ENCODE data around the gene CXCL14.

GRCh38 chr5:135625961-135626360 lies 47.2 kb upstream of the CXCL14 start:
- TF ChIP-seq POLR2AphosphoS5 (IDR thresholded peaks at IDR 0.05) = no peak
- TF ChIP-seq, protein P1, sequence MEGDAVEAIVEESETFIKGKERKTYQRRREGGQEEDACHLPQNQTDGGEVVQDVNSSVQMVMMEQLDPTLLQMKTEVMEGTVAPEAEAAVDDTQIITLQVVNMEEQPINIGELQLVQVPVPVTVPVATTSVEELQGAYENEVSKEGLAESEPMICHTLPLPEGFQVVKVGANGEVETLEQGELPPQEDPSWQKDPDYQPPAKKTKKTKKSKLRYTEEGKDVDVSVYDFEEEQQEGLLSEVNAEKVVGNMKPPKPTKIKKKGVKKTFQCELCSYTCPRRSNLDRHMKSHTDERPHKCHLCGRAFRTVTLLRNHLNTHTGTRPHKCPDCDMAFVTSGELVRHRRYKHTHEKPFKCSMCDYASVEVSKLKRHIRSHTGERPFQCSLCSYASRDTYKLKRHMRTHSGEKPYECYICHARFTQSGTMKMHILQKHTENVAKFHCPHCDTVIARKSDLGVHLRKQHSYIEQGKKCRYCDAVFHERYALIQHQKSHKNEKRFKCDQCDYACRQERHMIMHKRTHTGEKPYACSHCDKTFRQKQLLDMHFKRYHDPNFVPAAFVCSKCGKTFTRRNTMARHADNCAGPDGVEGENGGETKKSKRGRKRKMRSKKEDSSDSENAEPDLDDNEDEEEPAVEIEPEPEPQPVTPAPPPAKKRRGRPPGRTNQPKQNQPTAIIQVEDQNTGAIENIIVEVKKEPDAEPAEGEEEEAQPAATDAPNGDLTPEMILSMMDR (IDR thresholded peaks at IDR 0.05) = no peak
- no peak for TF ChIP-seq POLR2A (IDR thresholded peaks at IDR 0.05)
